A549 (cell line): ENCODE measurements around the gene MTFMT. TPM values are rescaled to one million over a fixed set of nuclear protein-coding genes. Genes with fewer than 3 reads are reported as not detected.
A peak's percentile ranks its signal among the peaks of the same experiment; 100 is the strongest.

ENCODE experiments used
- ATAC-seq, 2 experiments: fragments of 200-7000 bp in 1 of 2; fragments of >200 bp in 1 of 2; cut with Nextera tagmentation in 1 of 2; cut with Tn5 transposase in 1 of 2; 3 replicates each; pipeline versions ENCODE4 v1.8.0 to v1.9.1; 2018 to 2020; ENCODE audit warnings: mild to moderate bottlenecking in 1 of 2, moderate library complexity in 1 of 2
- CTCF ChIA-PET: fragments of 300-600 bp; sonication (Branson Sonifier 250); formaldehyde crosslinking; extraction: SDS; loops from one replicate; lab custom pipeline; 2021; ENCODE audit warnings: antibody characterized with exemption, inconsistent platforms; lab: Yijun Ruan, JAX
- POLR2A ChIA-PET: fragments of 350-600 bp; formaldehyde crosslinking; extraction: SDS; loops from one replicate; lab custom pipeline; 2021; ENCODE audit warnings: antibody characterized with exemption, inconsistent platforms; lab: Yijun Ruan, JAX
- DNase-seq, 2 experiments: peaks; one replicate each; pipeline versions ENCODE4 v3.0.0 to v3.0.0-alpha.2; 2011 to 2016; ENCODE audit warnings: low read depth in 1 of 2, low spot score in 1 of 2
- FAIRE-seq: peaks from 2 replicates; lab custom pipeline; 2011; peaks lifted over from hg19 to GRCh38; lab: Jason Lieb, UNC
- H3K27ac ChIP-seq, 2 experiments: fragments of >200 bp; sonication (Bioruptor Twin); formaldehyde crosslinking; 3 replicates each; pipeline ENCODE4 v1.5.1; 2016 to 2017
- H3K4me1 ChIP-seq: fragments of >200 bp; sonication (Bioruptor Twin); formaldehyde crosslinking; 3 replicates; pipeline ENCODE4 v1.6.1; 2016
- H3K4me2 ChIP-seq: fragments of >200 bp; sonication (Bioruptor Twin); formaldehyde crosslinking; 3 replicates; pipeline ENCODE4 v1.6.1; 2016
- H3K4me3 ChIP-seq: fragments of >200 bp; sonication (Bioruptor Twin); formaldehyde crosslinking; 3 replicates; pipeline ENCODE4 v1.5.1; 2016
- H3K9me3 ChIP-seq: fragments of >200 bp; sonication (Bioruptor Twin); formaldehyde crosslinking; 3 replicates; pipeline ENCODE4 v1.6.1; 2016
- ATOH8 ChIP-seq: fragments of 250-450 bp; sonication (Bioruptor Pico); IDR thresholded peaks from 2 replicates; pipeline ENCODE4 v1.5.0; 2020; ENCODE audit warnings: low read depth, mild to moderate bottlenecking, moderate library complexity
- BCL3 ChIP-seq: fragments of >200 bp; sonication (Bioruptor Twin); formaldehyde crosslinking; IDR thresholded peaks from 3 replicates; pipeline ENCODE4 v1.6.1; 2016
- BHLHE40 ChIP-seq: IDR thresholded peaks from 2 replicates; pipeline ENCODE4 v1.6.1; 2012; ENCODE audit warnings: low read depth, low read length, inconsistent platforms
- CBX8 ChIP-seq: fragments of 200-600 bp; sonication (generic); IDR thresholded peaks from 2 replicates; pipeline ENCODE4 v1.6.1; 2016
- CEBPB ChIP-seq, 2 experiments: fragments of >200 bp in 1 of 2; sonication (Bioruptor Twin) in 1 of 2; formaldehyde crosslinking in 1 of 2; IDR thresholded peaks; 2 replicates each; pipeline ENCODE4 v1.6.1; 2012 to 2016
- EHF ChIP-seq: fragments of 250-450 bp; sonication (Bioruptor Pico); IDR thresholded peaks from 2 replicates; pipeline ENCODE4 v1.5.0; 2020; ENCODE audit warnings: mild to moderate bottlenecking
- ELK1 ChIP-seq: fragments of 150-350 bp; IDR thresholded peaks from 2 replicates; pipeline ENCODE4 v1.6.1; 2014; ENCODE audit warnings: low read depth, mild to moderate bottlenecking, low read length
- EP300 ChIP-seq, 2 experiments: fragments of >200 bp; sonication (Bioruptor Twin); formaldehyde crosslinking; IDR thresholded peaks; 2 replicates in 1 of 2; 3 replicates in 1 of 2; pipeline ENCODE4 v1.6.1; 2016 to 2017
- ESRRA ChIP-seq: fragments of 150-350 bp; IDR thresholded peaks from 2 replicates; pipeline ENCODE4 v1.6.1; 2014; ENCODE audit warnings: mild to moderate bottlenecking, low read length, borderline replicate concordance
- FOSB ChIP-seq: fragments of 250-450 bp; sonication (Bioruptor Pico); IDR thresholded peaks from 2 replicates; pipeline ENCODE4 v1.5.0; 2020; ENCODE audit warnings: mild to moderate bottlenecking, moderate library complexity
- FOXS1 ChIP-seq: fragments of 250-450 bp; sonication (Bioruptor Pico); IDR thresholded peaks from 2 replicates; pipeline ENCODE4 v1.5.0; 2020; ENCODE audit warnings: mild to moderate bottlenecking, moderate library complexity
- GATA3 ChIP-seq: IDR thresholded peaks from 2 replicates; pipeline ENCODE4 v1.6.1; 2012; ENCODE audit warnings: borderline replicate concordance
- HEYL ChIP-seq: fragments of 250-450 bp; sonication (Bioruptor Pico); IDR thresholded peaks from 2 replicates; pipeline ENCODE4 v1.8.0; 2021; ENCODE audit warnings: mild to moderate bottlenecking, moderate library complexity
- HOXB5 ChIP-seq: fragments of 250-450 bp; sonication (Bioruptor Pico); IDR thresholded peaks from 2 replicates; pipeline ENCODE4 v1.5.0; 2020; ENCODE audit warnings: mild to moderate bottlenecking, moderate library complexity
- KDM5A ChIP-seq: fragments of 200-600 bp; sonication (generic); IDR thresholded peaks from 2 replicates; pipeline ENCODE4 v1.6.1; 2016; ENCODE audit warnings: antibody characterized with exemption, mild to moderate bottlenecking
- MAZ ChIP-seq: fragments of 150-350 bp; IDR thresholded peaks from 2 replicates; pipeline ENCODE4 v1.6.1; 2014; ENCODE audit warnings: antibody characterized with exemption, low read depth, low read length, borderline replicate concordance
- MYC ChIP-seq: IDR thresholded peaks from 2 replicates; pipeline ENCODE4 v1.6.1; 2012; ENCODE audit warnings: mild to moderate bottlenecking, inconsistent platforms, low read length, improper control_type of control experiment, borderline replicate concordance
- NFE2L2 ChIP-seq: fragments of 150-350 bp; conservative IDR thresholded peaks from 2 replicates; pipeline ENCODE4 v1.6.1; 2014; ENCODE audit warnings: low read length
- NPAS2 ChIP-seq: fragments of 250-450 bp; sonication (Bioruptor Pico); IDR thresholded peaks from 2 replicates; pipeline ENCODE4 v1.8.0; 2022; ENCODE audit warnings: mild to moderate bottlenecking, moderate library complexity, borderline replicate concordance
- NR3C1 ChIP-seq: fragments of >200 bp; sonication (Bioruptor Twin); formaldehyde crosslinking; IDR thresholded peaks from 3 replicates; pipeline ENCODE4 v1.6.1; 2017
- POLR2A ChIP-seq: IDR thresholded peaks from 2 replicates; pipeline ENCODE4 v1.6.1; 2012; ENCODE audit warnings: mild to moderate bottlenecking, low read length
- POLR2AphosphoS2 ChIP-seq: conservative IDR thresholded peaks from 2 replicates; pipeline ENCODE4 v1.6.1; 2012; ENCODE audit warnings: low read length, improper control_type of control experiment, inconsistent platforms
- REST ChIP-seq: fragments of 200-600 bp; sonication (generic); IDR thresholded peaks from 2 replicates; pipeline ENCODE4 v1.6.1; 2016; ENCODE audit warnings: antibody characterized with exemption, mild to moderate bottlenecking, moderate library complexity
- RNF2 ChIP-seq: fragments of 200-600 bp; sonication (generic); IDR thresholded peaks from 2 replicates; pipeline ENCODE4 v1.6.1; 2016; ENCODE audit warnings: low read depth, mild to moderate bottlenecking, antibody characterized with exemption, moderate library complexity, borderline replicate concordance
- SMC3 ChIP-seq: fragments of >200 bp; sonication (Bioruptor Twin); formaldehyde crosslinking; IDR thresholded peaks from 3 replicates; pipeline ENCODE4 v1.6.1; 2018; ENCODE audit warnings: inconsistent platforms
- TP53 ChIP-seq: fragments of 250-450 bp; sonication (Bioruptor Pico); IDR thresholded peaks from 2 replicates; pipeline ENCODE4 v1.5.0; 2021; ENCODE audit warnings: mild to moderate bottlenecking, moderate library complexity
- ZFP36 ChIP-seq: fragments of 450-650 bp; IDR thresholded peaks from 2 replicates; pipeline ENCODE4 v1.6.1; 2014; ENCODE audit warnings: borderline replicate concordance; ENCODE audit not compliant: partially characterized antibody
- ZNF302 ChIP-seq: fragments of 250-450 bp; sonication (Bioruptor Pico); IDR thresholded peaks from 2 replicates; pipeline ENCODE4 v1.9.0; 2021; ENCODE audit warnings: inconsistent platforms, mild to moderate bottlenecking, moderate library complexity
- ZSCAN20 ChIP-seq: fragments of 250-450 bp; sonication (Bioruptor Pico); IDR thresholded peaks from 2 replicates; pipeline ENCODE4 v1.8.0; 2022; ENCODE audit warnings: mild to moderate bottlenecking, moderate library complexity
- WGBS: methylation state at CpG from one replicate; pipeline ENCODE4 v1.1.6; 2017; ENCODE audit errors: missing lambda C conversion rate; 5-methylcytosine and 5-hydroxymethylcytosine counted together
- polyA plus RNA-seq, 4 experiments: library from polyadenylated mRNA; depleted of rRNA in 3 of 4; stranded (reverse); fragments of >200 nt; fragmentation: RNase III in 1 of 4; extraction: RNeasy Plus Mini Kit Qiagen cat#74134 plus additional on column Dnase treatment in 1 of 4; gene quantifications; 2 replicates in 3 of 4; 3 replicates in 1 of 4; pipeline ENCODE4 v1.2.3, GENCODE V29; 2011 to 2017

The MTFMT gene
- polyA plus RNA-seq, 2 of the 4 experiments (the other 2 are of a cell fraction) = 21.4 to 23.4 TPM

- DNase-seq (peak in 1 of 2 experiments; percentile 27), ATAC-seq (peak in 1 of 2 experiments; percentile 50; a peak in 3 of 6 replicates), FAIRE-seq (no peak)
- Histone ChIP-seq H3K4me1 (peaks cover 23% of the 10 kb centered on the region), H3K4me2 (peak overlapping the region; percentile 75), H3K27ac (peak overlapping the region; percentile 93 to 99), H3K4me3 (peak overlapping the region; percentile 99), H3K9me3 (no peaks in the 10 kb centered on the region)
- POLR2A ChIA-PET = interaction anchor here (0.6 to 1.7 kb wide), 8 partner anchors 10 to 530 kb away, joined by 3 to 12 read pairs (median 4); partner anchors contain the start of genes PIF1 and ZNF609
- CTCF ChIA-PET = interaction anchor here (0.7 to 1.2 kb wide), 2 partner anchors 15 to 19 kb away, joined by 3 to 4 read pairs; no protein-coding TSS in a partner anchor
- 6% methylated on average over 9 of the region's 9 CpGs for WGBS
- TF ChIP-seq HOXB5 (CRISPR knock-in tag) = no peak
- TF ChIP-seq ATOH8 (CRISPR knock-in tag) = no peak
- TF ChIP-seq POLR2A = no peak
- TF ChIP-seq FOSB (CRISPR knock-in tag) = no peak
- TF ChIP-seq KDM5A = no peak
- no peak for TF ChIP-seq EHF
- no peak for TF ChIP-seq CEBPB (IDR thresholded peaks at IDR 0.05)
- TF ChIP-seq ELK1 = no peak
- TF ChIP-seq ZNF302 (CRISPR knock-in tag) = no peak
- TF ChIP-seq GATA3 = no peak
- TF ChIP-seq BCL3 = no peak; the same call in 2 of the 3 replicates
- no peak for TF ChIP-seq BHLHE40
- no peak for TF ChIP-seq FOXS1 (CRISPR knock-in tag)
- no peak for TF ChIP-seq NR3C1
- no peak for TF ChIP-seq HEYL (CRISPR knock-in tag)
- no peak for TF ChIP-seq ESRRA
Measured at GRCh38 chr15:64990168-64990470, 39.3 kb downstream of the MTFMT start.

- CTCF ChIA-PET = interaction anchor here (0.7 to 1.2 kb wide), 2 partner anchors 15 to 19 kb away, joined by 3 to 4 read pairs; no protein-coding TSS in a partner anchor
- DNase-seq (peak; percentile 96 to 97), ATAC-seq (peak; percentile 97 to 98), FAIRE-seq (peak; percentile 7)
- 1% methylated on average over 52 of the region's 75 CpGs for WGBS
- peak within 1 kb of the TSS; percentile 93 to 99 for H3K27ac ChIP-seq
- peaks cover 25% of the 10 kb centered on the region for H3K4me1 ChIP-seq
- peak within 1 kb of the TSS; percentile 99 for H3K4me3 ChIP-seq
- POLR2A ChIA-PET = interaction anchor here (0.6 to 1.7 kb wide), 10 partner anchors 10 to 595 kb away, joined by 3 to 12 read pairs (median 4); partner anchors contain the start of genes PIF1 and ZNF609
- no peaks in the 10 kb centered on the region for H3K9me3 ChIP-seq
- H3K4me2 ChIP-seq = peak within 1 kb of the TSS; percentile 75
- no peak for TF ChIP-seq CBX8
- TF ChIP-seq FOXS1 (CRISPR knock-in tag) = no peak
- peak; percentile 82 for TF ChIP-seq MAZ
- peak; percentile 87; the same call in 1 of the 3 replicates for TF ChIP-seq BCL3
- TF ChIP-seq NFE2L2 = no peak
- TF ChIP-seq HEYL (CRISPR knock-in tag) = no peak
- TF ChIP-seq GATA3 = peak; percentile 37
- no peak for TF ChIP-seq ZFP36
- TF ChIP-seq EP300 (IDR thresholded peaks at IDR 0.05) = no peak
- TF ChIP-seq POLR2A = peak; percentile 90
- no peak for TF ChIP-seq SMC3
- TF ChIP-seq RNF2 = no peak
- no peak; the same call in 1 of the 2 replicates for TF ChIP-seq TP53 (CRISPR knock-in tag)
- peak; percentile 90 for TF ChIP-seq NPAS2 (CRISPR knock-in tag)
- TF ChIP-seq ZSCAN20 = no peak
- TF ChIP-seq REST = peak; percentile 68
- peak; percentile 82 for TF ChIP-seq BHLHE40
- TF ChIP-seq POLR2AphosphoS2 = no peak
- peak; percentile 80 for TF ChIP-seq MYC
Measured at GRCh38 chr15:64989416-64990167, 39.8 kb downstream of the MTFMT start, which contains the start of gene SPG21. TSS of gene SPG21 (minus strand) at chr15:64989914. CDS start at chr15:64983569, 6,345 bp downstream.
